OCI-LY1 (cell line): Measurements from ENCODE around the gene PNMT.

Experiments
- H2AFZ ChIP-seq: fragments of 200-600 bp; sonication (generic), shearing (Covaris generic); 2 replicates; pipeline ENCODE4 v1.6.0; 2014; ENCODE audit warnings: antibody characterized with exemption, mild to moderate bottlenecking, low read length
- H3F3A ChIP-seq: fragments of 200-600 bp; sonication (generic), shearing (Covaris generic); 2 replicates; pipeline ENCODE4 v1.6.0; 2014; ENCODE audit warnings: mild to moderate bottlenecking, antibody characterized with exemption, low read length, moderate library complexity; ENCODE audit not compliant: insufficient read depth
- H3K27ac ChIP-seq: fragments of 200-600 bp; sonication (generic); 2 replicates; pipeline ENCODE4 v1.5.1; 2014; ENCODE audit warnings: low read length, mixed run types, mild to moderate bottlenecking, low read depth; ENCODE audit not compliant: poor library complexity, severe bottlenecking
- H3K27me3 ChIP-seq: fragments of 200-600 bp; sonication (generic); 2 replicates; pipeline ENCODE4 v1.6.0; 2014; ENCODE audit warnings: antibody characterized with exemption, mild to moderate bottlenecking, low read length, moderate library complexity; ENCODE audit not compliant: insufficient read depth
- H3K36me3 ChIP-seq: fragments of 200-600 bp; sonication (generic); 2 replicates; pipeline ENCODE4 v1.6.1; 2014; ENCODE audit warnings: mild to moderate bottlenecking, antibody characterized with exemption, low read length, moderate library complexity, mixed read lengths; ENCODE audit not compliant: insufficient read depth
- H3K4me1 ChIP-seq: fragments of 200-600 bp; sonication (generic); 2 replicates; pipeline ENCODE4 v1.5.1; 2014; ENCODE audit warnings: mild to moderate bottlenecking, low read length, moderate library complexity; ENCODE audit not compliant: insufficient read depth, severe bottlenecking
- H3K4me2 ChIP-seq: fragments of 200-600 bp; sonication (generic), shearing (Covaris generic); 2 replicates; pipeline ENCODE4 v1.6.1; 2014; ENCODE audit warnings: low read length
- H3K4me3 ChIP-seq: fragments of 200-600 bp; sonication (generic); 2 replicates; pipeline ENCODE4 v1.5.1; 2014; ENCODE audit warnings: low read length, low read depth, mild to moderate bottlenecking, mixed read lengths; ENCODE audit not compliant: poor library complexity, severe bottlenecking
- H3K79me2 ChIP-seq: fragments of 200-600 bp; shearing (Covaris generic); 2 replicates; pipeline ENCODE4 v1.6.1; 2016; ENCODE audit warnings: mixed run types, low read length, mixed read lengths; ENCODE audit not compliant: insufficient read depth
- H3K9ac ChIP-seq: fragments of 200-600 bp; sonication (generic), shearing (Covaris generic); 2 replicates; pipeline ENCODE4 v1.6.1; 2014; ENCODE audit warnings: mild to moderate bottlenecking, low read length, mixed read lengths
- H3K9me2 ChIP-seq: fragments of 200-600 bp; sonication (generic), shearing (Covaris generic); 2 replicates; pipeline ENCODE4 v1.6.1; 2014; ENCODE audit warnings: low read depth, mild to moderate bottlenecking, low read length, mixed read lengths
- H3K9me3 ChIP-seq: fragments of 200-600 bp; shearing (Covaris generic); 2 replicates; pipeline ENCODE4 v1.6.1; 2014; ENCODE audit warnings: low read length, mixed read lengths
- H4K20me1 ChIP-seq: fragments of 200-600 bp; sonication (generic), shearing (Covaris generic); 2 replicates; pipeline ENCODE4 v1.6.0; 2016; ENCODE audit warnings: mild to moderate bottlenecking, low read length; ENCODE audit not compliant: insufficient read depth
- EZH2 ChIP-seq: fragments of 200-600 bp; sonication (generic), shearing (Covaris generic); IDR thresholded peaks from 2 replicates; pipeline ENCODE4 v1.8.0; 2017; ENCODE audit warnings: borderline replicate concordance, mixed run types, mild to moderate bottlenecking, antibody characterized with exemption, low read length, moderate library complexity, mixed read lengths
- TF ChIP-seq, protein P1 (sequence below): fragments of 200-600 bp; sonication (generic), shearing (Covaris generic); IDR thresholded peaks from 2 replicates; pipeline ENCODE4 v1.5.1; 2017; ENCODE audit warnings: mild to moderate bottlenecking, antibody characterized with exemption, low read length, moderate library complexity, mixed read lengths

PNMT gene

DNA sequence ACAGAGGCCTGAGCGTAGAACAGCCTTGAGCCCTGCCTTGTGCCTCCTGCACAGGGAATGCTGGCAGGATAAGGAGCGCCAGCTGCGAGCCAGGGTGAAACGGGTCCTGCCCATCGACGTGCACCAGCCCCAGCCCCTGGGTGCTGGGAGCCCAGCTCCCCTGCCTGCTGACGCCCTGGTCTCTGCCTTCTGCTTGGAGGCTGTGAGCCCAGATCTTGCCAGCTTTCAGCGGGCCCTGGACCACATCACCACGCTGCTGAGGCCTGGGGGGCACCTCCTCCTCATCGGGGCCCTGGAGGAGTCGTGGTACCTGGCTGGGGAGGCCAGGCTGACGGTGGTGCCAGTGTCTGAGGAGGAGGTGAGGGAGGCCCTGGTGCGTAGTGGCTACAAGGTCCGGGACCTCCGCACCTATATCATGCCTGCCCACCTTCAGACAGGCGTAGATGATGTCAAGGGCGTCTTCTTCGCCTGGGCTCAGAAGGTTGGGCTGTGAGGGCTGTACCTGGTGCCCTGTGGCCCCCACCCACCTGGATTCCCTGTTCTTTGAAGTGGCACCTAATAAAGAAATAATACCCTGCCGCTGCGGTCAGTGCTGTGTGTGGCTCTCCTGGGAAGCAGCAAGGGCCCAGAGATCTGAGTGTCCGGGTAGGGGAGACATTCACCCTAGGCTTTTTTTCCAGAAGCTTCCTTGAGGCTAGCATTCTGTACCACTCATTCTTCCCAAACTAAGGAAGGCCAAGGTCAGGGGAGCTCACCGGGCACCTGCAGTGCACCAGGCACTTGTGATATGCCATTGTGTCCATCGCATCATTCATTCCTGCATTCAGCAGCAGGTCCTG lies 1.9 kb downstream of the PNMT start:
- H3K9me3 ChIP-seq, result no peaks in the 10 kb centered on the region
- H3K4me2 ChIP-seq, result no peak overlapping the region
- no peaks in the 10 kb centered on the region for H3K79me2 ChIP-seq
- peaks cover 18% of the 10 kb centered on the region for H3K4me1 ChIP-seq
- H3K9ac ChIP-seq, result no peak overlapping the region
- no peak overlapping the region for H3K4me3 ChIP-seq
- no peak for TF ChIP-seq EZH2
- TF ChIP-seq, protein P1, sequence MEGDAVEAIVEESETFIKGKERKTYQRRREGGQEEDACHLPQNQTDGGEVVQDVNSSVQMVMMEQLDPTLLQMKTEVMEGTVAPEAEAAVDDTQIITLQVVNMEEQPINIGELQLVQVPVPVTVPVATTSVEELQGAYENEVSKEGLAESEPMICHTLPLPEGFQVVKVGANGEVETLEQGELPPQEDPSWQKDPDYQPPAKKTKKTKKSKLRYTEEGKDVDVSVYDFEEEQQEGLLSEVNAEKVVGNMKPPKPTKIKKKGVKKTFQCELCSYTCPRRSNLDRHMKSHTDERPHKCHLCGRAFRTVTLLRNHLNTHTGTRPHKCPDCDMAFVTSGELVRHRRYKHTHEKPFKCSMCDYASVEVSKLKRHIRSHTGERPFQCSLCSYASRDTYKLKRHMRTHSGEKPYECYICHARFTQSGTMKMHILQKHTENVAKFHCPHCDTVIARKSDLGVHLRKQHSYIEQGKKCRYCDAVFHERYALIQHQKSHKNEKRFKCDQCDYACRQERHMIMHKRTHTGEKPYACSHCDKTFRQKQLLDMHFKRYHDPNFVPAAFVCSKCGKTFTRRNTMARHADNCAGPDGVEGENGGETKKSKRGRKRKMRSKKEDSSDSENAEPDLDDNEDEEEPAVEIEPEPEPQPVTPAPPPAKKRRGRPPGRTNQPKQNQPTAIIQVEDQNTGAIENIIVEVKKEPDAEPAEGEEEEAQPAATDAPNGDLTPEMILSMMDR, result no peak
- H2AFZ ChIP-seq, result no peak overlapping the region
- H4K20me1 ChIP-seq, result no peaks in the 10 kb centered on the region
- H3K36me3 ChIP-seq, result no peaks in the 10 kb centered on the region
- no peaks in the 10 kb centered on the region for H3F3A ChIP-seq
- H3K27me3 ChIP-seq, result peaks cover 13% of the 10 kb centered on the region; the same call in 1 of the 2 replicates
- H3K27ac ChIP-seq, result no peak overlapping the region
- no peaks in the 10 kb centered on the region for H3K9me2 ChIP-seq

DNA sequence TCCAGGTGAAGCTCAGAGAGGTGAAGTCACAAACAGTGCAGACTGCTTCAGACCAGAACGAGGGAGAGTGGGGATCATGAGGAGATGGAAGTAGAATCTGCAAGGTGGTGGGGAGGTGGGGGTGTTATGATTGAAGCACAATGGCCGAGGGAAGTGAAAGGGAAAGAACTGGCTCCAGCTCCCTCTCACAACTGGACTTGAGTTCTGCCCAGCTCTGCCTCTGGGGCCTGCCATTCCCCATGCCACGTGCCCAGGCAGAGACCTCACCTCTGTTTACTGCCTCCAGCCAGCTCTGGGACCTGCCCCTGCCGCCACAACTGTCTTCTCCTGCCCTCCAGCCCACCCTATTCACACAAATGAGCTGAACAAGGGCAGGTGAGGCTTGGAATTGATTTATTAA lies 2.5 kb downstream of the PNMT start:
- TF ChIP-seq EZH2, result no peak
- TF ChIP-seq, protein P1, result no peak
- Histone ChIP-seq H3K4me3 (no peak overlapping the region), H3K4me2 (no peak overlapping the region), H3K9ac (no peak overlapping the region), H2AFZ (no peak overlapping the region), H3K4me1 (peaks cover 18% of the 10 kb centered on the region), H3K36me3 (no peaks in the 10 kb centered on the region), H3K79me2 (no peaks in the 10 kb centered on the region), H3K9me3 (no peaks in the 10 kb centered on the region), H3K9me2 (no peaks in the 10 kb centered on the region), H4K20me1 (no peaks in the 10 kb centered on the region), H3K27me3 (peaks cover 13% of the 10 kb centered on the region; the same call in 1 of the 2 replicates), H3K27ac (no peak overlapping the region), H3F3A (no peaks in the 10 kb centered on the region)

DNA sequence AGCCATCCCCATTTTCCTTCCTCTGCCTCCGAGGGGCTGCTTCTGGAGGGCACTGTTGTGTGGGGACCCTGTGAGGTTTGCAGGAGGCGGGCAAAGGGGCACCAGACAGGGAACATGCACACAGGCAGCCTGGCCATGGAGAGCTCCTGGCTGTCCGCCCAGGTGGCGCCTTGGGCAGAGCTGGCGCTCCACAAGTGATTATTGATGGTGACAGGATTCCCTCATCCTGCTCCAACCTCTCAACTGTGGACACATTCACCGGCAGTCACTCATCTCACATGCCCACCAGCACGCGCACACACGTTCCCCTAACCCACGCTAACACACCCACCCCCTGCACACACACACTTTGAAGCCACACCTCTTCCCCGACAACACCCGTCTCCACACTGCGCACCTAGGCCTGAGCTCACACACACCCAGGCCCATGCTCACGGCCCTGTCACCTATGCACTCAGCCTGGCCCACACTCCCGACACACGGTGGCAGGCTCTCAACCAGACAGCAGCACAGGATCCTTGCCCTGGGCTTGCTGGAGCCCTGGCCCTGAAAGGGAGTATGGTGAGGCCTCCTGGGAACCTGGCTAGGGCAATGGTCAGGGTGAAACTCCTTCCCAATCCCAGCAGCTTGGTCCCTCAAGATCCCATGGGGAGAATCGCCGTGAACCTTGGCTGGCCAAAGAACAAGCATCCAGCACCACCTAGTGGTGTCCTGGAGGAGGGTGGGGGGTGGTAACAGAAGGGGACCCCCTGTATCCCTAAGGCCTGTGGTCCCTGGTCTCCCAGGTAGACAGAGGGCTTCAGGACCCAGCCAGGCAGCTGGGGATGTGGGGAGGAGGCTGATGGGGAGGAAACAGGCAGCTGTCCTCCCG lies 3.6 kb downstream of the PNMT start:
- peaks cover 18% of the 10 kb centered on the region for H3K4me1 ChIP-seq
- no peak overlapping the region for H3K9ac ChIP-seq
- TF ChIP-seq EZH2, result no peak
- TF ChIP-seq, protein P1, result peak; percentile 93

More for the DNA sequence above, 3.6 kb downstream of the PNMT start:
- peaks cover 5% of the 10 kb centered on the region; the same call in 1 of the 2 replicates for H3K27me3 ChIP-seq
- H3K27ac ChIP-seq, result no peak overlapping the region
- no peaks in the 10 kb centered on the region for H4K20me1 ChIP-seq
- H3K9me2 ChIP-seq, result no peaks in the 10 kb centered on the region
- H2AFZ ChIP-seq, result no peak overlapping the region
- no peaks in the 10 kb centered on the region for H3F3A ChIP-seq
- no peaks in the 10 kb centered on the region for H3K9me3 ChIP-seq
- H3K4me2 ChIP-seq, result peak overlapping the region; percentile 18; the same call in 1 of the 2 replicates
- H3K4me3 ChIP-seq, result no peak overlapping the region
- H3K36me3 ChIP-seq, result no peaks in the 10 kb centered on the region
- H3K79me2 ChIP-seq, result no peaks in the 10 kb centered on the region
